K562 (cell line): Measurements from ENCODE around the gene COL6A1. TPM values are rescaled to one million over a fixed set of nuclear protein-coding genes. Genes with fewer than 3 reads are reported as not detected.
A peak's percentile ranks its signal among the peaks of the same experiment; 100 is the strongest.

ENCODE experiments used
- ATAC-seq: fragments of 200-7000 bp; cut with Tn5 transposase; 3 replicates; pipeline ENCODE4 v1.9.1; 2020; ENCODE audit warnings: moderate library complexity
- BruUV-seq: library from RNA; stranded (reverse); fragments of 400-500 nt; replicated peaks from 2 replicates; lab custom pipeline; 2021; lab: Mats Ljungman, UMichigan
- CTCF ChIA-PET: fragments of 300-600 bp; formaldehyde crosslinking; extraction: SDS; loops from one replicate; lab custom pipeline; 2021; ENCODE audit warnings: low intra/inter-chr PET ratio; lab: Yijun Ruan, JAX
- POLR2A ChIA-PET: fragments of 300-600, 350-650 bp; sonication (Branson Sonifier 250); formaldehyde crosslinking; extraction: SDS; loops from one replicate; lab custom pipeline; 2021; ENCODE audit warnings: antibody characterized with exemption, inconsistent platforms; lab: Yijun Ruan, JAX
- DNase-seq, 4 experiments: peaks; one replicate each; pipeline versions ENCODE4 v3.0.0 to v3.0.0-alpha.2; 2011 to 2018; ENCODE audit warnings: low spot score in 3 of 4, mixed read lengths in 3 of 4; ENCODE audit errors: extremely low read depth in 1 of 4
- FAIRE-seq: peaks from 2 replicates; lab custom pipeline; 2011; peaks lifted over from hg19 to GRCh38; lab: Jason Lieb, UNC
- H2AFZ ChIP-seq: 2 replicates; pipeline ENCODE4 v1.6.0; 2011; ENCODE audit warnings: low read depth, low read length, control low read depth, inconsistent platforms
- H3K27ac ChIP-seq: fragments of 200-600 bp; 3 replicates; pipeline ENCODE4 v1.8.0; 2011; ENCODE audit warnings: low read depth, mild to moderate bottlenecking, control low read depth, inconsistent platforms, low read length, moderate library complexity, mixed read lengths; ENCODE audit errors: extremely low read depth
- H3K27me3 ChIP-seq, 2 experiments: fragments of 300-600 bp in 1 of 2; 2 replicates in 1 of 2; 3 replicates in 1 of 2; pipeline versions ENCODE4 v1.6.0 to v1.8.0; 2011; ENCODE audit warnings: inconsistent platforms in 2 of 2, low read length in 2 of 2, mild to moderate bottlenecking in 1 of 2, mixed read lengths in 1 of 2, moderate library complexity in 1 of 2; ENCODE audit not compliant: control insufficient read depth in 2 of 2, insufficient read depth in 2 of 2
- H3K36me3 ChIP-seq: fragments of 300-600 bp; 3 replicates; pipeline ENCODE4 v1.8.0; 2011; ENCODE audit warnings: mild to moderate bottlenecking, low read length, inconsistent platforms; ENCODE audit not compliant: control insufficient read depth, insufficient read depth
- H3K4me1 ChIP-seq, 2 experiments: fragments of 200-600 bp in 1 of 2; replicated peaks in 1 of 2; 2 replicates in 1 of 2; 3 replicates in 1 of 2; pipeline versions ENCODE4 v1.5.1 to v1.8.0; 2011; ENCODE audit warnings: inconsistent platforms in 2 of 2, low read length in 2 of 2, mild to moderate bottlenecking in 1 of 2, mixed read lengths in 1 of 2, moderate library complexity in 1 of 2; ENCODE audit not compliant: control insufficient read depth in 2 of 2, insufficient read depth in 2 of 2
- H3K4me2 ChIP-seq: 2 replicates; pipeline ENCODE4 v1.6.1; 2011; ENCODE audit warnings: low read length, control low read depth, inconsistent platforms, mixed read lengths; ENCODE audit not compliant: insufficient read depth
- H3K4me3 ChIP-seq: fragments of 200-600 bp; sonication (generic), shearing (Covaris generic); 2 replicates; pipeline ENCODE4 v1.5.1; 2016; ENCODE audit warnings: control low read depth, inconsistent platforms
- H3K79me2 ChIP-seq: fragments of 200-600 bp; 3 replicates; pipeline ENCODE4 v1.8.0; 2011; ENCODE audit warnings: low read length, inconsistent platforms; ENCODE audit not compliant: control insufficient read depth, insufficient read depth
- H3K9ac ChIP-seq, 2 experiments: 2 replicates each; pipeline versions ENCODE4 v1.6.0 to v1.6.1; 2011; ENCODE audit warnings: low read depth in 2 of 2, low read length in 2 of 2, control low read depth in 1 of 2, inconsistent platforms in 1 of 2, mild to moderate bottlenecking in 1 of 2, mixed read lengths in 1 of 2; ENCODE audit not compliant: insufficient read depth in 1 of 2
- H3K9me1 ChIP-seq: one replicate; pipeline ENCODE4 v1.6.0; 2011; ENCODE audit warnings: inconsistent platforms, mild to moderate bottlenecking, low read length, moderate library complexity; ENCODE audit not compliant: control insufficient read depth, insufficient read depth
- H3K9me3 ChIP-seq: replicated peaks from 2 replicates; pipeline ENCODE4 v1.5.1; 2011; ENCODE audit warnings: low read depth, low read length, inconsistent platforms; ENCODE audit not compliant: control insufficient read depth, insufficient read depth
- H4K20me1 ChIP-seq: replicated peaks from 2 replicates; pipeline ENCODE4 v1.6.1; 2011; ENCODE audit warnings: low read length, inconsistent platforms, mixed read lengths; ENCODE audit not compliant: control insufficient read depth, insufficient read depth
- ATF3 ChIP-seq, 2 experiments: fragments of 450-650 bp in 1 of 2; sonication (generic) in 1 of 2; formaldehyde crosslinking in 1 of 2; IDR thresholded peaks in 1 of 2; conservative IDR thresholded peaks in 1 of 2; 2 replicates each; pipeline versions ENCODE4 v1.6.1 to v1.8.1; 2016 to 2023; ENCODE audit warnings: mild to moderate bottlenecking in 2 of 2, moderate library complexity in 2 of 2, inconsistent platforms in 1 of 2, missing genetic modification reagents in 1 of 2
- MED1 ChIP-seq: sonication (generic); formaldehyde crosslinking; IDR thresholded peaks from 2 replicates; pipeline ENCODE4 v1.8.1; 2023; ENCODE audit warnings: missing genetic modification reagents, borderline replicate concordance
- POLR2A ChIP-seq: fragments of 450-650 bp; conservative IDR thresholded peaks from 2 replicates; pipeline ENCODE4 v1.6.1; 2016
- WGBS: fragments of 100-300 bp; shearing (Covaris generic); methylation state at CpG from one replicate; pipeline ENCODE4 v1.1.6; 2016; ENCODE audit warnings: low coverage, mixed read lengths; ENCODE audit not compliant: insufficient coverage; ENCODE audit errors: missing lambda C conversion rate; 5-methylcytosine and 5-hydroxymethylcytosine counted together
- in situ Hi-C: fragments of 300-500 bp; cut with MboI; formaldehyde crosslinking; loops from 4 replicates; pipeline ENCODE4 v1.15.0; 2018; ENCODE audit warnings: inconsistent platforms, mixed read lengths
- intact Hi-C: fragments of 100-400 bp; cut with micrococcal nuclease; formaldehyde crosslinking; loops from 2 replicates; pipeline ENCODE4 v1.14.2; 2022
- polyA plus RNA-seq, 8 experiments: library from polyadenylated mRNA; depleted of rRNA in 4 of 8; stranded (reverse) in 5 of 8; unstranded in 3 of 8; fragments of >200 nt; fragmentation: Nextera tagmentation in 2 of 8; fragmentation: Illumina TruSeq in 1 of 8; extraction: Ambion mirVana in 2 of 8; extraction: Trizol in 1 of 8; gene quantifications; 2 replicates each; pipeline versions ENCODE4 v1.2.1 to v1.2.3, GENCODE V29; 2011 to 2014; ENCODE audit warnings: inconsistent platforms in 1 of 8, missing spikeins in 1 of 8
- total RNA-seq, 7 experiments: library from RNA; depleted of rRNA in 6 of 7; stranded (reverse); fragments of >200 nt in 6 of 7; fragmentation: Illumina TruSeq in 2 of 7; extraction: Trizol in 2 of 7; gene quantifications; 2 replicates each; pipeline versions ENCODE4 v1.2.1 to v1.2.3, GENCODE V29; 2011 to 2021; ENCODE audit warnings: low replicate concordance in 1 of 7

COL6A1 gene
- total and polyA plus RNA-seq, 9 of the 15 experiments (the other 6 are each of a cell fraction or from before 2014, with no cell fraction given), result 0.07 to 1.3 (median 0.14) TPM; not detected in 3

- Histone ChIP-seq H4K20me1 (no peaks in the 10 kb centered on the region), H3K4me1 (peaks cover 6 to 51% of the 10 kb centered on the region in 2 experiments), H3K9me3 (no peaks in the 10 kb centered on the region), H3K4me3 (no peak overlapping the region), H3K9me1 (no peaks in the 10 kb centered on the region), H2AFZ (no peak overlapping the region), H3K79me2 (no peaks in the 10 kb centered on the region), H3K9ac (0 out of 4 replicates have a peak overlapping the region, but pooled peaks of 1 of the 2 experiments have one; percentile 10), H3K36me3 (no peaks in the 10 kb centered on the region), H3K27me3 (peaks cover 17 to 44% of the 10 kb centered on the region in 2 experiments; a peak in 4 of 5 replicates), H3K4me2 (no peak overlapping the region), H3K27ac (no peak overlapping the region)
- WGBS, result 17% methylated on average over 20 of the region's 20 CpGs
- intact Hi-C loops (loop anchor here (10.0 kb wide), 1 partner anchor 66 kb away; no protein-coding TSS in a partner anchor), in situ Hi-C loops (no loop called here)
- ChIA-PET POLR2A (interaction anchor here (0.7 to 1.9 kb wide), 3 partner anchors 10 to 246 kb away, joined by 3 read pairs; no protein-coding TSS in a partner anchor), CTCF (no interaction called here)
- no peak for DNase-seq
- BruUV-seq, result no TSS peak
- ATAC-seq, result no peak
- no peak for FAIRE-seq
- TF ChIP-seq ATF3 (IDR thresholded peaks at IDR 0.05), result 0 out of 2 replicates have a peak, but pooled peaks have one; percentile 18
- TF ChIP-seq ATF3 (CRISPR knock-in tag; conservative IDR thresholded peaks at IDR 0.05), result no peak
- TF ChIP-seq POLR2A, result no peak
- TF ChIP-seq MED1 (CRISPR knock-in tag), result 0 out of 2 replicates have a peak, but pooled peaks have one; percentile 59
Measured at GRCh38 chr21:45979141-45979631, 2.4 kb upstream of the COL6A1 start.
